Measurements from ENCODE around the gene CLRN2.

- TF ChIP-seq CTCF (conservative IDR thresholded peaks at IDR 0.05 in 1 of 2, IDR thresholded peaks at IDR 0.05 in 1 of 2; ENCODE audit: low read depth in 1 of 2, low read length in 2 of 2) (no peak), EZH2 (IDR thresholded peaks at IDR 0.05; ENCODE audit: low read length, missing control alignments) (no peak)
Measured at GRCh38 chr4:17494258-17495190, 20.4 kb upstream of the CLRN2 start.
